Calu3 (cell line): ENCODE results near the gene ATP6AP1. TPM values are rescaled to one million over a fixed set of nuclear protein-coding genes. Genes with fewer than 3 reads are reported as not detected.

Experiments
- BruUV-seq: library from RNA; stranded (reverse); fragments of 400-500 nt; replicated peaks from 2 replicates; lab custom pipeline; 2021; lab: Mats Ljungman, UMichigan
- CTCF ChIA-PET: fragments of 300-600 bp; sonication (Branson Sonifier 250); formaldehyde crosslinking; loops from one replicate; lab custom pipeline; 2022; ENCODE audit warnings: antibody characterized with exemption; lab: Charles Lee
- DNase-seq: peaks from one replicate; pipeline ENCODE4 v3.0.0; 2022
- H3K27ac Mint-ChIP-seq: one replicate; pipeline ENCODE4 v1.8.0; 2022; ENCODE audit warnings: mixed read lengths; ENCODE audit not compliant: unreplicated experiment
- H3K27me3 Mint-ChIP-seq: one replicate; pipeline ENCODE4 v1.8.0; 2022; ENCODE audit warnings: mixed read lengths; ENCODE audit not compliant: unreplicated experiment
- H3K36me3 Mint-ChIP-seq: one replicate; pipeline ENCODE4 v1.8.0; 2022; ENCODE audit warnings: mild to moderate bottlenecking, moderate library complexity, mixed read lengths; ENCODE audit not compliant: insufficient read depth, unreplicated experiment
- H3K4me1 Mint-ChIP-seq: one replicate; pipeline ENCODE4 v1.8.0; 2022; ENCODE audit warnings: mild to moderate bottlenecking, low read depth, mixed read lengths; ENCODE audit not compliant: unreplicated experiment
- H3K4me3 Mint-ChIP-seq: one replicate; pipeline ENCODE4 v1.8.0; 2022; ENCODE audit warnings: mild to moderate bottlenecking, low read depth, moderate library complexity, mixed read lengths; ENCODE audit not compliant: unreplicated experiment
- H3K9me3 Mint-ChIP-seq: one replicate; pipeline ENCODE4 v1.8.0; 2022; ENCODE audit warnings: low read depth, mixed read lengths; ENCODE audit not compliant: unreplicated experiment
- CTCF ChIP-seq: fragments of 200-600 bp; IDR thresholded peaks from one replicate; pipeline ENCODE4 v1.8.0; 2022; ENCODE audit warnings: antibody characterized with exemption; ENCODE audit not compliant: unreplicated experiment
- intact Hi-C: fragments of 100-400 bp; cut with micrococcal nuclease; formaldehyde crosslinking; loops from one replicate; pipeline ENCODE4 v1.10.0; 2022; ENCODE audit not compliant: unreplicated experiment
- total RNA-seq: library from RNA; stranded (reverse); gene quantifications from 2 replicates; pipeline ENCODE4 v1.2.3, GENCODE V29; 2022

ATP6AP1 gene
- total RNA-seq, 1 experiment from 2014 or later, result 109 TPM

GRCh38 chrX:154458954-154459778 is 30.7 kb downstream of the ATP6AP1 start:
- peaks cover 39% of the 10 kb centered on the region for H3K36me3 Mint-ChIP-seq
- peaks cover 17% of the 10 kb centered on the region for H3K4me1 Mint-ChIP-seq
- intact Hi-C loops, result no loop called here
- peak overlapping the region; percentile 67 for H3K4me3 Mint-ChIP-seq
- no peaks in the 10 kb centered on the region for H3K27me3 Mint-ChIP-seq
- TF ChIP-seq CTCF, result no peak
- peak overlapping the region; percentile 44 for H3K27ac Mint-ChIP-seq
- no TSS peak for BruUV-seq
- peak; percentile 52 for DNase-seq
- H3K9me3 Mint-ChIP-seq, result no peaks in the 10 kb centered on the region
- CTCF ChIA-PET, result interaction anchor here (1.3 kb wide), 1 partner anchor 90 kb away, joined by 3 read pairs; no protein-coding TSS in a partner anchor

GRCh38 chrX:154459832-154460231 is 31.4 kb downstream of the ATP6AP1 start:
- H3K36me3 Mint-ChIP-seq, result peaks cover 44% of the 10 kb centered on the region
- peaks cover 17% of the 10 kb centered on the region for H3K4me1 Mint-ChIP-seq
- intact Hi-C loops, result no loop called here
- no peak overlapping the region for H3K27ac Mint-ChIP-seq
- CTCF ChIA-PET, result interaction anchor here (1.3 kb wide), 1 partner anchor 89 kb away, joined by 3 read pairs; no protein-coding TSS in a partner anchor
- H3K4me3 Mint-ChIP-seq, result peak overlapping the region; percentile 67
- H3K27me3 Mint-ChIP-seq, result no peaks in the 10 kb centered on the region
- H3K9me3 Mint-ChIP-seq, result no peaks in the 10 kb centered on the region
- no peak for TF ChIP-seq CTCF
- BruUV-seq, result no TSS peak
- DNase-seq, result no peak

- H3K4me1 Mint-ChIP-seq, result peaks cover 17% of the 10 kb centered on the region
- CTCF ChIA-PET, result no interaction called here
- no peak overlapping the region for H3K27ac Mint-ChIP-seq
- BruUV-seq, result no TSS peak
- H3K36me3 Mint-ChIP-seq, result peaks cover 45% of the 10 kb centered on the region
- no peak for TF ChIP-seq CTCF
- no peaks in the 10 kb centered on the region for H3K27me3 Mint-ChIP-seq
- DNase-seq, result no peak
- H3K4me3 Mint-ChIP-seq, result peak overlapping the region; percentile 67
- intact Hi-C loops, result no loop called here
- H3K9me3 Mint-ChIP-seq, result no peaks in the 10 kb centered on the region
Observed at GRCh38 chrX:154460326-154460725, 31.8 kb downstream of the ATP6AP1 start.

- CTCF ChIA-PET, result no interaction called here
- BruUV-seq, result no TSS peak
- H3K27ac Mint-ChIP-seq, result no peak overlapping the region
- H3K27me3 Mint-ChIP-seq, result no peaks in the 10 kb centered on the region
- no peak for DNase-seq
- peaks cover 13% of the 10 kb centered on the region for H3K4me1 Mint-ChIP-seq
- H3K36me3 Mint-ChIP-seq, result peaks cover 49% of the 10 kb centered on the region
- TF ChIP-seq CTCF, result no peak
- no peaks in the 10 kb centered on the region for H3K9me3 Mint-ChIP-seq
- intact Hi-C loops, result no loop called here
- H3K4me3 Mint-ChIP-seq, result no peak overlapping the region
Observed at GRCh38 chrX:154462396-154462795, 33.9 kb downstream of the ATP6AP1 start.
